ENCODE results near the gene SEPTIN3.

SEPTIN3 gene

GRCh38 chr22:42000466-42000865 is 31.2 kb downstream of the SEPTIN3 start:
- 95% methylated on average over 8 of the region's 8 CpGs for WGBS
- H3K36me3 ChIP-seq (ENCODE audit: insufficient read depth, low read length): peaks cover 7% of the 10 kb centered on the region; the same call in 1 of the 2 replicates
- H3K4me1 ChIP-seq (ENCODE audit: insufficient read depth, low read length): no peaks in the 10 kb centered on the region

GRCh38 chr22:42001121-42001520 is 31.9 kb downstream of the SEPTIN3 start:
- Histone ChIP-seq H3K27ac (ENCODE audit: low read depth, low read length) (no peak overlapping the region), H3K4me3 (ENCODE audit: low read length) (no peak overlapping the region), H3K9me3 (ENCODE audit: insufficient read depth, low read depth, low read length) (no peaks in the 10 kb centered on the region), H3K4me1 (ENCODE audit: insufficient read depth, low read length) (no peaks in the 10 kb centered on the region), H3K36me3 (ENCODE audit: insufficient read depth, low read length) (peaks cover under 1% of the 10 kb centered on the region; the same call in 1 of the 2 replicates), H3K9ac (ENCODE audit: low read depth, low read length) (no peak overlapping the region), H3K27me3 (ENCODE audit: insufficient read depth, low read length) (no peaks in the 10 kb centered on the region; the same call in 1 of the 2 replicates)
- 76% methylated on average over 8 of the region's 8 CpGs for WGBS

More at GRCh38 chr22:42000466-42000865, 31.2 kb downstream of the SEPTIN3 start:
- no peaks in the 10 kb centered on the region; the same call in 1 of the 2 replicates for H3K27me3 ChIP-seq (ENCODE audit: insufficient read depth, low read length)
- H3K9ac ChIP-seq (ENCODE audit: low read depth, low read length): no peak overlapping the region
- no peak overlapping the region for H3K4me3 ChIP-seq (ENCODE audit: low read length)
- H3K27ac ChIP-seq (ENCODE audit: low read depth, low read length): no peak overlapping the region
- H3K9me3 ChIP-seq (ENCODE audit: insufficient read depth, low read depth, low read length): no peaks in the 10 kb centered on the region

- no peaks in the 10 kb centered on the region; the same call in 1 of the 2 replicates for H3K36me3 ChIP-seq (ENCODE audit: insufficient read depth, low read length)
- H3K9me3 ChIP-seq (ENCODE audit: insufficient read depth, low read depth, low read length): no peaks in the 10 kb centered on the region
- no peaks in the 10 kb centered on the region for H3K4me1 ChIP-seq (ENCODE audit: insufficient read depth, low read length)
- H3K27ac ChIP-seq (ENCODE audit: low read depth, low read length): no peak overlapping the region
- H3K9ac ChIP-seq (ENCODE audit: low read depth, low read length): no peak overlapping the region
- H3K27me3 ChIP-seq (ENCODE audit: insufficient read depth, low read length): no peaks in the 10 kb centered on the region; the same call in 1 of the 2 replicates
- WGBS: 92% methylated on average over 12 of the region's 12 CpGs
- no peak overlapping the region for H3K4me3 ChIP-seq (ENCODE audit: low read length)
Measured at GRCh38 chr22:42001706-42002105, 32.5 kb downstream of the SEPTIN3 start.

GRCh38 chr22:42007922-42008321 is 38.7 kb downstream of the SEPTIN3 start:
- Histone ChIP-seq H3K4me3 (ENCODE audit: low read length) (no peak overlapping the region), H3K27me3 (ENCODE audit: insufficient read depth, low read length) (no peaks in the 10 kb centered on the region), H3K4me1 (ENCODE audit: insufficient read depth, low read length) (no peaks in the 10 kb centered on the region), H3K9me3 (ENCODE audit: insufficient read depth, low read depth, low read length) (peaks cover 12% of the 10 kb centered on the region), H3K9ac (ENCODE audit: low read depth, low read length) (no peak overlapping the region), H3K36me3 (ENCODE audit: insufficient read depth, low read length) (no peaks in the 10 kb centered on the region), H3K27ac (ENCODE audit: low read depth, low read length) (no peak overlapping the region)
- 75% methylated on average over 4 of the region's 4 CpGs for WGBS

- peaks cover 12% of the 10 kb centered on the region for H3K9me3 ChIP-seq (ENCODE audit: insufficient read depth, low read depth, low read length)
- 83% methylated on average over 7 of the region's 7 CpGs for WGBS
Measured at GRCh38 chr22:42010778-42011177, 41.5 kb downstream of the SEPTIN3 start.

GRCh38 chr22:42013385-42013784 is 44.1 kb downstream of the SEPTIN3 start:
- Histone ChIP-seq H3K9me3 (ENCODE audit: insufficient read depth, low read depth, low read length) (peaks cover 12% of the 10 kb centered on the region), H3K27me3 (ENCODE audit: insufficient read depth, low read length) (no peaks in the 10 kb centered on the region; the same call in 1 of the 2 replicates), H3K27ac (ENCODE audit: low read depth, low read length) (no peak overlapping the region), H3K36me3 (ENCODE audit: insufficient read depth, low read length) (no peaks in the 10 kb centered on the region), H3K9ac (ENCODE audit: low read depth, low read length) (no peak overlapping the region), H3K4me3 (ENCODE audit: low read length) (no peak overlapping the region), H3K4me1 (ENCODE audit: insufficient read depth, low read length) (no peaks in the 10 kb centered on the region)
- 82% methylated on average over 4 of the region's 4 CpGs for WGBS

More at GRCh38 chr22:42010778-42011177, 41.5 kb downstream of the SEPTIN3 start:
- Histone ChIP-seq H3K27ac (ENCODE audit: low read depth, low read length) (no peak overlapping the region), H3K36me3 (ENCODE audit: insufficient read depth, low read length) (no peaks in the 10 kb centered on the region), H3K27me3 (ENCODE audit: insufficient read depth, low read length) (no peaks in the 10 kb centered on the region), H3K4me3 (ENCODE audit: low read length) (no peak overlapping the region), H3K9ac (ENCODE audit: low read depth, low read length) (no peak overlapping the region), H3K4me1 (ENCODE audit: insufficient read depth, low read length) (no peaks in the 10 kb centered on the region)

GRCh38 chr22:42016111-42016510 is 46.9 kb downstream of the SEPTIN3 start:
- 84% methylated on average over 10 of the region's 10 CpGs for WGBS
- no peaks in the 10 kb centered on the region for H3K4me1 ChIP-seq (ENCODE audit: insufficient read depth, low read length)
- H3K9me3 ChIP-seq (ENCODE audit: insufficient read depth, low read depth, low read length): no peaks in the 10 kb centered on the region
- no peak overlapping the region for H3K4me3 ChIP-seq (ENCODE audit: low read length)
- no peak overlapping the region for H3K9ac ChIP-seq (ENCODE audit: low read depth, low read length)
- H3K36me3 ChIP-seq (ENCODE audit: insufficient read depth, low read length): no peaks in the 10 kb centered on the region
- no peaks in the 10 kb centered on the region; the same call in 1 of the 2 replicates for H3K27me3 ChIP-seq (ENCODE audit: insufficient read depth, low read length)
- no peak overlapping the region for H3K27ac ChIP-seq (ENCODE audit: low read depth, low read length)

- Histone ChIP-seq H3K27ac (ENCODE audit: low read depth, low read length) (no peak overlapping the region), H3K9me3 (ENCODE audit: insufficient read depth, low read depth, low read length) (no peaks in the 10 kb centered on the region), H3K36me3 (ENCODE audit: insufficient read depth, low read length) (no peaks in the 10 kb centered on the region), H3K27me3 (ENCODE audit: insufficient read depth, low read length) (no peaks in the 10 kb centered on the region; the same call in 1 of the 2 replicates), H3K4me1 (ENCODE audit: insufficient read depth, low read length) (no peaks in the 10 kb centered on the region), H3K9ac (ENCODE audit: low read depth, low read length) (no peak overlapping the region), H3K4me3 (ENCODE audit: low read length) (no peak overlapping the region)
- WGBS: 68% methylated on average over 1 of the region's 1 CpG
Measured at GRCh38 chr22:42018224-42018623, 49.0 kb downstream of the SEPTIN3 start.

All from HUES64 (cell line).